ENCODE results near the gene IQSEC1. TPM values are rescaled to one million over a fixed set of nuclear protein-coding genes. Genes with fewer than 3 reads are reported as not detected.

Gene IQSEC1
- total RNA-seq, 1 donor: 22.1 TPM

DNA sequence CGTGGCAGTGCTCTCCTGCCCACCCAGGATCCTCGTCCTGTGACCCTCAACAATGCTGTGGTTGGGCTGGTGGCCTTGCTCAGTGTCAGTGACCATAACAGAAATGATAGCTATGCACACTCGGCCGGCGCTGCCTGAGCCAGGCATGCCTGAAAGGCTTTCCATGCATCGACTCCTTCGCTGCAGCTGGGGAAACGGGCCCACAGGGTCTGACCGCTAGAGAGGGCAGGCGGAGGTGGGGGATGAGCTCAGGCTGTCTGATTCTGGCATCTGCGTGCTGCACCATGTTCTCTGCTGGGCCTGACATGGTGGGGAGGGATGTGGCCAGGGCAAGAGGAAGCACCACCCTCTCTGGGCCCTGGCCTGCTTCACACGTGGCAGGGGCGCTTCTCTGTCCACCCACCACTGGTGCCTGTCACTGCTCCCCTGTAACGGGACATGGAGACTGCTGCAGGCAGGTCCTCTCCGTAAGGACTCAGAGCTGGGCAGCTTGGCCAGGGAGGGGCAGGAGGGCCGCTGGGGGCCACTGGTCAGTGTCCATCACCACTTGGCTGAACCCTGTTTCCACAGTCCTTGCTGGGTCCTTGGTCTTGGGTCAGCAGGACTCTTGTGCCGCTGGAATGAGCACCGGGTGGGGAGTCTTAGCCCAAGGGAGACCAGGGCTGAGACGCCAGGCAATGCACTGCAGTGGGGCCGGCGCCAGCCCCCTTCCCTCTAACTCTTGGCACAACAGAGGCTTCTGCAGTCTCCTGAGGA lies 167.7 kb downstream of the IQSEC1 start:
- Histone ChIP-seq H2AFZ (ENCODE audit: low read length) (no peak overlapping the region), H3K27me3 (ENCODE audit: insufficient read depth, low read length) (no peaks in the 10 kb centered on the region), H3K36me3 (ENCODE audit: insufficient read depth, low read length) (peaks cover 27% of the 10 kb centered on the region), H3K4me3 (ENCODE audit: insufficient read depth, low read length) (no peak overlapping the region), H3K4me2 (ENCODE audit: insufficient read depth, low read length) (no peak overlapping the region), H4K20me1 (ENCODE audit: insufficient read depth, low read length) (peaks cover 5% of the 10 kb centered on the region), H3K4me1 (ENCODE audit: insufficient read depth, low read length) (no peaks in the 10 kb centered on the region), H3K9me3 (ENCODE audit: low read depth, low read length) (no peaks in the 10 kb centered on the region), H3K27ac (ENCODE audit: low read depth, low read length) (no peak overlapping the region), H3K79me2 (ENCODE audit: insufficient read depth, low read length) (no peaks in the 10 kb centered on the region)
- no peak for TF ChIP-seq CTCF (IDR thresholded peaks at IDR 0.05; ENCODE audit: extremely low read depth, low read depth, low read length)
- DNase-seq (ENCODE audit: insufficient read length, low spot score, missing footprints): peak; percentile 65

GRCh38 chr3:12904951-12905315 lies 168.3 kb downstream of the IQSEC1 start:
- H3K4me3 ChIP-seq (ENCODE audit: insufficient read depth, low read length): no peak overlapping the region
- no peaks in the 10 kb centered on the region for H3K4me1 ChIP-seq (ENCODE audit: insufficient read depth, low read length)
- H3K36me3 ChIP-seq (ENCODE audit: insufficient read depth, low read length): peaks cover 29% of the 10 kb centered on the region
- no peak overlapping the region for H3K4me2 ChIP-seq (ENCODE audit: insufficient read depth, low read length)
- DNase-seq (ENCODE audit: insufficient read length, low spot score, missing footprints): peak; percentile 30
- no peaks in the 10 kb centered on the region for H3K9me3 ChIP-seq (ENCODE audit: low read depth, low read length)
- TF ChIP-seq CTCF (IDR thresholded peaks at IDR 0.05; ENCODE audit: extremely low read depth, low read depth, low read length): no peak
- peaks cover 3% of the 10 kb centered on the region for H4K20me1 ChIP-seq (ENCODE audit: insufficient read depth, low read length)
- no peaks in the 10 kb centered on the region for H3K79me2 ChIP-seq (ENCODE audit: insufficient read depth, low read length)
- no peak overlapping the region for H3K27ac ChIP-seq (ENCODE audit: low read depth, low read length)
- no peaks in the 10 kb centered on the region for H3K27me3 ChIP-seq (ENCODE audit: insufficient read depth, low read length)
- no peak overlapping the region for H2AFZ ChIP-seq (ENCODE audit: low read length)

GRCh38 chr3:12903881-12904280 lies 169.3 kb downstream of the IQSEC1 start:
- peaks cover 3% of the 10 kb centered on the region for H4K20me1 ChIP-seq (ENCODE audit: insufficient read depth, low read length)
- TF ChIP-seq CTCF (IDR thresholded peaks at IDR 0.05; ENCODE audit: extremely low read depth, low read depth, low read length): no peak
- H3K27me3 ChIP-seq (ENCODE audit: insufficient read depth, low read length): no peaks in the 10 kb centered on the region
- peaks cover 30% of the 10 kb centered on the region for H3K36me3 ChIP-seq (ENCODE audit: insufficient read depth, low read length)
- H3K9me3 ChIP-seq (ENCODE audit: low read depth, low read length): no peaks in the 10 kb centered on the region
- no peak overlapping the region for H3K4me3 ChIP-seq (ENCODE audit: insufficient read depth, low read length)
- no peak overlapping the region for H3K4me2 ChIP-seq (ENCODE audit: insufficient read depth, low read length)
- H3K27ac ChIP-seq (ENCODE audit: low read depth, low read length): no peak overlapping the region
- H3K4me1 ChIP-seq (ENCODE audit: insufficient read depth, low read length): no peaks in the 10 kb centered on the region
- H3K79me2 ChIP-seq (ENCODE audit: insufficient read depth, low read length): no peaks in the 10 kb centered on the region
- peak; percentile 79 for DNase-seq (ENCODE audit: insufficient read length, low spot score, missing footprints)
- no peak overlapping the region for H2AFZ ChIP-seq (ENCODE audit: low read length)

DNA sequence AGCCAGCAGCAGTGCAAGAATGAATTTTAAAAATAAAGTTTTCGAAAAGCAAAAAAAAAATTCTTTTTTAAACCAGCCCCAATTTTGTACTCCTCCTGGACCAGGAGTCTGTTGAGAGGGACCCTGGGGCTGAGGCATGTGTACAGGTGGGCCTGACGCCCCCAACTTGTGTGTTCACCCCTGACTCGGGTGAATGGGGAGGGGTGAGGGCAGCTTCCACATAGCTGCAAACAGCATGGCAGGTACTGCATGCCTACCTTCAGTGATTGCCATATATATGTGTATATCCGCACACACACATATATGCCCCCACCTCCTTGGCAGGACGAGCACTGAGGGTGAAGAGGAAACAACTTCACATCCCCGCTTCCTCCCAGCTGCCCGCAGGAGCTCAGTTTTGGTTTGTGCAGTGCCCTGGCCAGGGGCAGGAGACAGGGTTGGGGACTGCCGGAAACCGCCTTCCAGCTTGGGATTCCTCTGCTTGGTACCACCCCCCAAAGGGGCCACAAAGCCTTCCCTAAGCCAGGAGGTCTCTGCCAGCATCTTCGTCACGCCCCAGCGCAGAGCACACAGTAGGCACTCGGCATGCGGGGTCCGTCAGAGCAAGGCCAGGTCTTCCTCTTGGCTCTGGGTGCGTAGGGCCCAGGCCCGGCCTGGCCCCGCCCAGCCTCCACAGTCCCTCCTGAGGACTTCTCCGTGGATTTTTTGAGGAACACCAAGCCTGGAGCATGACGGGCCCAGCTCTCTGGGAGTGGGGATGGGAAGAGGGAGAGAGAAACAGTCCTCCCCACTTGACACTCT lies 170.0 kb downstream of the IQSEC1 start:
- H4K20me1 ChIP-seq (ENCODE audit: insufficient read depth, low read length): peaks cover 3% of the 10 kb centered on the region
- H3K79me2 ChIP-seq (ENCODE audit: insufficient read depth, low read length): no peaks in the 10 kb centered on the region
- no peaks in the 10 kb centered on the region for H3K9me3 ChIP-seq (ENCODE audit: low read depth, low read length)
- H3K4me3 ChIP-seq (ENCODE audit: insufficient read depth, low read length): no peak overlapping the region
- H3K4me2 ChIP-seq (ENCODE audit: insufficient read depth, low read length): no peak overlapping the region
- H2AFZ ChIP-seq (ENCODE audit: low read length): no peak overlapping the region
- H3K27ac ChIP-seq (ENCODE audit: low read depth, low read length): no peak overlapping the region
- peaks cover 24% of the 10 kb centered on the region for H3K36me3 ChIP-seq (ENCODE audit: insufficient read depth, low read length)
- H3K27me3 ChIP-seq (ENCODE audit: insufficient read depth, low read length): no peaks in the 10 kb centered on the region
- peak; percentile 58 for DNase-seq (ENCODE audit: insufficient read length, low spot score, missing footprints)
- TF ChIP-seq CTCF (IDR thresholded peaks at IDR 0.05; ENCODE audit: extremely low read depth, low read depth, low read length): no peak
- H3K4me1 ChIP-seq (ENCODE audit: insufficient read depth, low read length): no peaks in the 10 kb centered on the region
